ENCODE results near the gene VPS41. TPM values are rescaled to one million over a fixed set of nuclear protein-coding genes. Genes with fewer than 3 reads are reported as not detected.
A peak's percentile ranks its signal among the peaks of the same experiment; 100 is the strongest.

Gene VPS41
- total and polyA plus RNA-seq, 2 of the 13 experiments (the other 11 are each of a cell fraction or from before 2014, with no cell fraction given) = 12.1 to 43.4 TPM

DNA sequence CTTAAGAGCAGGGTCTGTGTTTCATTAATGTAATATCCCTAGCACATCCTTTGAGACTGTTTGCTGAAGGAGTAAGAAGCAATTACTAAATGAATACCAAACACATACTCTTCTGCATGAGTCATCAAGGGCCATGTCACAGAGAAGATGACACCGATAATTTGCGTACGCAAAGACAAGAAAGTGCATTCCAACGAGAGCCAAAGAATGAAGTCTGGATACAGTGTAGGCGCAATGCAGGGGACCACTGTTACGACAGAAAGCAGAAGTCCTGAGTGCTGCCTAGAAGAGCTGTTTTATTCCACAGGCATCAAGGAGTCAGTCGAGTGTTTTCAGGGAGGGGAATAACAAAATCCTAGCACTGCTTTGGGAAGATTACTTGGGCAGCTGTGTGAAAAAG, 62.7 kb downstream of the VPS41 start:
- POLR2A ChIA-PET = no interaction called here
- ATAC-seq = no peak
- TF ChIP-seq ZNF883 (CRISPR knock-in tag; IDR thresholded peaks at IDR 0.05; ENCODE audit: not compliant biosample characterization) = no peak
- peak; percentile 43; the same call in 1 of the 2 replicates for TF ChIP-seq FOSL2 (CRISPR knock-in tag; IDR thresholded peaks at IDR 0.05)
- Histone ChIP-seq H3K9ac (ENCODE audit: insufficient read depth, low read depth, low read length) (no peak overlapping the region), H2AFZ (ENCODE audit: low read length) (no peak overlapping the region), H3K79me2 (ENCODE audit: insufficient read depth, low read length) (no peaks in the 10 kb centered on the region), H3K9me3 (ENCODE audit: low read length) (no peaks in the 10 kb centered on the region), H3K4me1 (ENCODE audit: insufficient read depth, low read length) (peaks cover 10% of the 10 kb centered on the region; the same call in 1 of the 2 replicates), H3K36me3 (replicated peaks in 1 of 2; ENCODE audit: control insufficient read depth in 1 of 2, insufficient read depth in 2 of 2, low read length in 2 of 2) (0 out of 5 replicates have a peak, but pooled peaks cover 0 to 3% of the 10 kb centered on the region in 2 experiments), H3K27ac (ENCODE audit: extremely low read length, insufficient read depth, low read length) (no peak overlapping the region), H3K4me3 (replicated peaks in 1 of 3; ENCODE audit: insufficient read depth in 1 of 3, low read depth in 2 of 3, low read length in 3 of 3) (no peak overlapping the region), H3K27me3 (ENCODE audit: control insufficient read depth in 1 of 2, insufficient read depth in 2 of 2, low read length in 2 of 2) (no peaks in the 10 kb centered on the region), H4K20me1 (ENCODE audit: insufficient read depth, low read length) (no peaks in the 10 kb centered on the region), H3K4me2 (ENCODE audit: low read depth, low read length) (no peak overlapping the region)
- no TSS peak for BruUV-seq (replicated peaks)
- WGBS (ENCODE audit: low lambda C conversion rate) = 80% methylated on average over 7 of the region's 7 CpGs
- in situ Hi-C loops (cut with HindIII; ENCODE audit: extremely low pct_ligation_motif_present, low pct_unique_long_range_greater_than_20kb) = no loop called here
- intact Hi-C loops (cut with micrococcal nuclease; ENCODE audit: unreplicated experiment) = no loop called here
- CTCF ChIA-PET (ENCODE audit: low intra/inter-chr PET ratio, low total read pairs) = no interaction called here
- DNase-seq (ENCODE audit: low spot score) = peak; percentile 12
- no peak for FAIRE-seq

DNA sequence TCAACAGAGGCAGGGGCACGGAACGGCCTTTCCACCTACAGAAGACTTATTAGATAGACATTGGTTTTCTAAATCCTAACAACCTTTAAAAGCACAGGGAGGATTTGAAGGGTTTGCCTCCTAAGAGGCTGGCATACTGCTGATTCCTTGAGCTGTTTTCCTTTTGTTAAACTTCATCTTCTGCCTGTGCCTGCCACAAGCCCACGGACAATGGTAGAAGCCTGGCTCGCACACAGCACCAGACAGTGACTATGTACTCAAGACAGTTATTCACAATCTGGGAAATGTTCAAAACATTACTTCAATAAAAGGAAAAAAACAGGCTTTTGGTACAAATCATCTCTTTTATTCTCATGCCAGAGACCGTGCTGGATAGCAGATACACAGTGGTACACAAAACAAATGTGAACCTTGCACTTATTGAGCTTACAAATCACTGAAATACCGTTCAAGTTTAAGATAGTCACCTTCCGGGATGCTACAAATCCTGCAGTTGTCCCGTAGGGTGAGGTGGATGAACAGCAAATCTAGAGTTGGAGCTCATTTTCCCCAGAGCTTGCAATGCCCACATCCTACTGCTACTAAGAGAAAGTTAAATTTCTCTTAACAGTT, 63.9 kb downstream of the VPS41 start:
- Histone ChIP-seq H3K79me2 (ENCODE audit: insufficient read depth, low read length) (no peaks in the 10 kb centered on the region), H3K9me3 (ENCODE audit: low read length) (no peaks in the 10 kb centered on the region), H3K4me2 (ENCODE audit: low read depth, low read length) (no peak overlapping the region), H3K36me3 (replicated peaks in 1 of 2; ENCODE audit: control insufficient read depth in 1 of 2, insufficient read depth in 2 of 2, low read length in 2 of 2) (0 out of 5 replicates have a peak, but pooled peaks cover 0 to 3% of the 10 kb centered on the region in 2 experiments), H3K27me3 (ENCODE audit: control insufficient read depth in 1 of 2, insufficient read depth in 2 of 2, low read length in 2 of 2) (no peaks in the 10 kb centered on the region), H4K20me1 (ENCODE audit: insufficient read depth, low read length) (no peaks in the 10 kb centered on the region), H3K27ac (ENCODE audit: extremely low read length, insufficient read depth, low read length) (no peak overlapping the region), H3K4me3 (replicated peaks in 1 of 3; ENCODE audit: insufficient read depth in 1 of 3, low read depth in 2 of 3, low read length in 3 of 3) (no peak overlapping the region), H3K4me1 (ENCODE audit: insufficient read depth, low read length) (peaks cover 10% of the 10 kb centered on the region; the same call in 1 of the 2 replicates), H2AFZ (ENCODE audit: low read length) (no peak overlapping the region), H3K9ac (ENCODE audit: insufficient read depth, low read depth, low read length) (no peak overlapping the region)
- ATAC-seq (peak; percentile 52), DNase-seq (ENCODE audit: low spot score) (peak; percentile 7), FAIRE-seq (no peak)
- no TSS peak for BruUV-seq (replicated peaks)
- in situ Hi-C loops (cut with HindIII; ENCODE audit: extremely low pct_ligation_motif_present, low pct_unique_long_range_greater_than_20kb) (no loop called here), intact Hi-C loops (cut with micrococcal nuclease; ENCODE audit: unreplicated experiment) (no loop called here)
- CTCF ChIA-PET (ENCODE audit: low intra/inter-chr PET ratio, low total read pairs) = no interaction called here
- TF ChIP-seq HNF4A (CRISPR knock-in tag; IDR thresholded peaks at IDR 0.05) = peak; percentile 51
- no peak for TF ChIP-seq ZNF292 (CRISPR knock-in tag; IDR thresholded peaks at IDR 0.05; ENCODE audit: borderline replicate concordance, low read depth)
- TF ChIP-seq KAT2B (IDR thresholded peaks at IDR 0.05; ENCODE audit: borderline replicate concordance, low read depth, low read length) = no peak
- POLR2A ChIA-PET = no interaction called here
- 71% methylated on average over 8 of the region's 8 CpGs for WGBS (ENCODE audit: low lambda C conversion rate)

Measured in HepG2 (cell line).